HepG2 (cell line): ENCODE measurements around the gene TCF25. TPM values are rescaled to one million over a fixed set of nuclear protein-coding genes. Genes with fewer than 3 reads are reported as not detected.

Experiments
- DMAP1 ChIP-seq: IDR thresholded peaks from 2 replicates; pipeline ENCODE4 v1.6.1; 2016
- KDM1A ChIP-seq: IDR thresholded peaks from 2 replicates; pipeline ENCODE4 v1.6.1; 2016; ENCODE audit warnings: missing compliant biosample characterization
- KDM3A ChIP-seq: IDR thresholded peaks from 2 replicates; pipeline ENCODE4 v1.6.1; 2018; ENCODE audit warnings: low read depth, missing compliant biosample characterization
- MYNN ChIP-seq: sonication (generic); formaldehyde crosslinking; IDR thresholded peaks from 2 replicates; pipeline ENCODE4 v1.4.0; 2020; ENCODE audit warnings: mild to moderate bottlenecking, low read depth, missing genetic modification reagents
- PCBP2 ChIP-seq: fragments of 200-400 bp; formaldehyde crosslinking; optimal IDR thresholded peaks from 2 replicates; pipeline ENCODE3; 2018; ENCODE audit warnings: low read length, low read depth; ENCODE audit not compliant: poor library complexity, severe bottlenecking
- RAD51 ChIP-seq: fragments of 450-650 bp; IDR thresholded peaks from 2 replicates; pipeline ENCODE4 v1.6.1; 2016; ENCODE audit warnings: borderline replicate concordance
- RARA ChIP-seq: IDR thresholded peaks from 2 replicates; pipeline ENCODE4 v1.6.1; 2016; ENCODE audit warnings: missing genetic modification reagents, missing compliant biosample characterization
- RORA ChIP-seq: sonication (generic); formaldehyde crosslinking; IDR thresholded peaks from 2 replicates; pipeline ENCODE4 v1.5.0; 2020; ENCODE audit warnings: mild to moderate bottlenecking, missing genetic modification reagents, moderate library complexity
- SCMH1 ChIP-seq: sonication (generic); formaldehyde crosslinking; IDR thresholded peaks from 2 replicates; pipeline ENCODE4 v1.9.0; 2021; ENCODE audit warnings: missing genetic modification reagents, mild to moderate bottlenecking, borderline replicate concordance
- TAF15 ChIP-seq: fragments of 200-400 bp; formaldehyde crosslinking; IDR thresholded peaks from one replicate; pipeline ENCODE4 v1.6.1; 2018; ENCODE audit warnings: mild to moderate bottlenecking, low read depth, low read length; ENCODE audit not compliant: poor library complexity, severe bottlenecking
- ZNF660 ChIP-seq: sonication (generic); formaldehyde crosslinking; IDR thresholded peaks from 2 replicates; pipeline ENCODE4 v1.5.1; 2020; ENCODE audit warnings: mild to moderate bottlenecking, low read depth, missing genetic modification reagents, borderline replicate concordance
- polyA plus RNA-seq, 8 experiments: library from polyadenylated mRNA; depleted of rRNA in 3 of 8; stranded (reverse) in 7 of 8; unstranded in 1 of 8; fragments of >200 nt; fragmentation: Illumina TruSeq in 4 of 8; extraction: Trizol in 4 of 8; gene quantifications; 2 replicates each; pipeline versions ENCODE4 v1.2.1 to v1.2.3, GENCODE V29; 2011 to 2016; ENCODE audit warnings: low read depth in 4 of 8, missing spikeins in 1 of 8, mixed read lengths in 1 of 8; ENCODE audit not compliant: insufficient read depth in 1 of 8
- total RNA-seq, 5 experiments: library from RNA; depleted of rRNA; stranded (reverse); fragments of >200 nt; fragmentation: Illumina TruSeq; extraction: Trizol; gene quantifications; 2 replicates each; pipeline ENCODE4 v1.2.3, GENCODE V29; 2016; ENCODE audit warnings: low read depth in 1 of 5
- TF ChIP-seq, protein P1 (sequence below): sonication (generic); formaldehyde crosslinking; IDR thresholded peaks from one replicate; pipeline ENCODE4 v1.5.1; 2020; ENCODE audit warnings: mild to moderate bottlenecking, missing genetic modification reagents; ENCODE audit errors: not compliant biosample characterization
- TF ChIP-seq, protein P2 (sequence below): sonication (generic); formaldehyde crosslinking; IDR thresholded peaks from 2 replicates; pipeline ENCODE4 v1.4.0; 2020; ENCODE audit warnings: mild to moderate bottlenecking, low read depth, missing genetic modification reagents
- TF ChIP-seq, protein P3 (sequence below): sonication (generic); formaldehyde crosslinking; IDR thresholded peaks from 2 replicates; pipeline ENCODE4 v1.4.0; 2020; ENCODE audit warnings: mild to moderate bottlenecking, missing genetic modification reagents
- TF ChIP-seq, protein P4 (sequence below): IDR thresholded peaks from 2 replicates; pipeline ENCODE4 v1.6.1; 2016; ENCODE audit warnings: missing compliant biosample characterization, missing genetic modification reagents, borderline replicate concordance

Gene TCF25
- total and polyA plus RNA-seq, 2 of the 13 experiments (the other 11 are each of a cell fraction or from before 2014, with no cell fraction given), result 138 to 206 TPM

DNA sequence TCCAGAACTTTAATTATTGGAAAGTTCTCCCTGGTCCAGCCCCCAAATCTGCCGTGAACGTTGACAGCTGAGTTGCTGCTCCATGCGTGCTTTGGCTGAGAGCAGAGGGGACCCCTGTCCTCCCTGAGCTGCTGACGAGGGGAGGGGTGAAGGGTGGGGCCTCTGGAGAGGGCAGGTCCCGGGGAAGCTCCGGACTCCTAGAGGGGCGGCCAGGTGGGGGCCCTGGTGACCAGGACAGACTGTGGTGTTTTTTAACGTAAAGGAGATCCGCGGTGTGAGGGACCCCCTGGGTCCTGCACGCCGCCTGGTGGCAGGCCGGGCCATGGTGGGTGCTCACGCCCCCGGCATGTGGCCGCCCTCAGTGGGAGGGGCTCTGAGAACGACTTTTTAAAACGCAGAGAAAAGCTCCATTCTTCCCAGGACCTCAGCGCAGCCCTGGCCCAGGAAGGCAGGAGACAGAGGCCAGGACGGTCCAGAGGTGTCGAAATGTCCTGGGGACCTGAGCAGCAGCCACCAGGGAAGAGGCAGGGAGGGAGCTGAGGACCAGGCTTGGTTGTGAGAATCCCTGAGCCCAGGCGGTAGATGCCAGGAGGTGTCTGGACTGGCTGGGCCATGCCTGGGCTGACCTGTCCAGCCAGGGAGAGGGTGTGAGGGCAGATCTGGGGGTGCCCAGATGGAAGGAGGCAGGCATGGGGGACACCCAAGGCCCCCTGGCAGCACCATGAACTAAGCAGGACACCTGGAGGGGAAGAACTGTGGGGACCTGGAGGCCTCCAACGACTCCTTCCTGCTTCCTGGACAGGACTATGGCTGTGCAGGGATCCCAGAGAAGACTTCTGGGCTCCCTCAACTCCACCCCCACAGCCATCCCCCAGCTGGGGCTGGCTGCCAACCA, 45.3 kb downstream of the TCF25 start, which contains the start of gene MC1R (continued):
- TF ChIP-seq, protein P1, sequence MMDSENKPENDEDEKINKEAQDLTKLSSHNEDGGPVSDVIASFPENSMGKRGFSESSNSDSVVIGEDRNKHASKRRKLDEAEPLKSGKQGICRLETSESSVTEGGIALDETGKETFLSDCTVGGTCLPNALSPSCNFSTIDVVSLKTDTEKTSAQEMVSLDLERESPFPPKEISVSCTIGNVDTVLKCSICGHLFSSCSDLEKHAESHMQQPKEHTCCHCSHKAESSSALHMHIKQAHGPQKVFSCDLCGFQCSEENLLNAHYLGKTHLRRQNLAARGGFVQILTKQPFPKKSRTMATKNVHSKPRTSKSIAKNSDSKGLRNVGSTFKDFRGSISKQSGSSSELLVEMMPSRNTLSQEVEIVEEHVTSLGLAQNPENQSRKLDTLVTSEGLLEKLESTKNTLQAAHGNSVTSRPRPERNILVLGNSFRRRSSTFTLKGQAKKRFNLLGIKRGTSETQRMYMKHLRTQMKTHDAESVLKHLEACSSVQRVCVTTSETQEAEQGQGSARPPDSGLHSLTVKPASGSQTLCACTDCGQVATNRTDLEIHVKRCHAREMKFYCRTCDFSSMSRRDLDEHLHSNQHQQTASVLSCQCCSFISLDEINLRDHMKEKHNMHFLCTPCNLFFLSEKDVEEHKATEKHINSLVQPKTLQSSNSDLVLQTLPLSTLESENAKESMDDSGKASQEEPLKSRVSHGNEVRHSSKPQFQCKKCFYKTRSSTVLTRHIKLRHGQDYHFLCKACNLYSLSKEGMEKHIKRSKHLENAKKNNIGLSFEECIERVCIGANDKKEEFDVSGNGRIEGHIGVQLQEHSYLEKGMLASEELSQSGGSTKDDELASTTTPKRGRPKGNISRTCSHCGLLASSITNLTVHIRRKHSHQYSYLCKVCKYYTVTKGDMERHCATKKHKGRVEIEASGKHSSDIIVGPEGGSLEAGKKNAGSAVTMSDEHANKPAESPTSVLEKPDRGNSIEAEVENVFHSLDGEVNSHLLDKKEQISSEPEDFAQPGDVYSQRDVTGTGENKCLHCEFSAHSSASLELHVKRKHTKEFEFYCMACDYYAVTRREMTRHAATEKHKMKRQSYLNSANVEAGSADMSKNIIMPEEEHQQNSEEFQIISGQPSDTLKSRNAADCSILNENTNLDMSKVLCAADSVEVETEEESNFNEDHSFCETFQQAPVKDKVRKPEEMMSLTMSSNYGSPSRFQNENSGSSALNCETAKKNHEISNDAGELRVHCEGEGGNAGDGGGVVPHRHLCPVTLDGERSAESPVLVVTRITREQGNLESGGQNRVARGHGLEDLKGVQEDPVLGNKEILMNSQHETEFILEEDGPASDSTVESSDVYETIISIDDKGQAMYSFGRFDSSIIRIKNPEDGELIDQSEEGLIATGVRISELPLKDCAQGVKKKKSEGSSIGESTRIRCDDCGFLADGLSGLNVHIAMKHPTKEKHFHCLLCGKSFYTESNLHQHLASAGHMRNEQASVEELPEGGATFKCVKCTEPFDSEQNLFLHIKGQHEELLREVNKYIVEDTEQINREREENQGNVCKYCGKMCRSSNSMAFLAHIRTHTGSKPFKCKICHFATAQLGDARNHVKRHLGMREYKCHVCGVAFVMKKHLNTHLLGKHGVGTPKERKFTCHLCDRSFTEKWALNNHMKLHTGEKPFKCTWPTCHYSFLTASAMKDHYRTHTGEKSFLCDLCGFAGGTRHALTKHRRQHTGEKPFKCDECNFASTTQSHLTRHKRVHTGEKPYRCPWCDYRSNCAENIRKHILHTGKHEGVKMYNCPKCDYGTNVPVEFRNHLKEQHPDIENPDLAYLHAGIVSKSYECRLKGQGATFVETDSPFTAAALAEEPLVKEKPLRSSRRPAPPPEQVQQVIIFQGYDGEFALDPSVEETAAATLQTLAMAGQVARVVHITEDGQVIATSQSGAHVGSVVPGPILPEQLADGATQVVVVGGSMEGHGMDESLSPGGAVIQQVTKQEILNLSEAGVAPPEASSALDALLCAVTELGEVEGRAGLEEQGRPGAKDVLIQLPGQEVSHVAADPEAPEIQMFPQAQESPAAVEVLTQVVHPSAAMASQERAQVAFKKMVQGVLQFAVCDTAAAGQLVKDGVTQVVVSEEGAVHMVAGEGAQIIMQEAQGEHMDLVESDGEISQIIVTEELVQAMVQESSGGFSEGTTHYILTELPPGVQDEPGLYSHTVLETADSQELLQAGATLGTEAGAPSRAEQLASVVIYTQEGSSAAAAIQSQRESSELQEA (CRISPR knock-in tag), result no peak
- TF ChIP-seq, protein P2, sequence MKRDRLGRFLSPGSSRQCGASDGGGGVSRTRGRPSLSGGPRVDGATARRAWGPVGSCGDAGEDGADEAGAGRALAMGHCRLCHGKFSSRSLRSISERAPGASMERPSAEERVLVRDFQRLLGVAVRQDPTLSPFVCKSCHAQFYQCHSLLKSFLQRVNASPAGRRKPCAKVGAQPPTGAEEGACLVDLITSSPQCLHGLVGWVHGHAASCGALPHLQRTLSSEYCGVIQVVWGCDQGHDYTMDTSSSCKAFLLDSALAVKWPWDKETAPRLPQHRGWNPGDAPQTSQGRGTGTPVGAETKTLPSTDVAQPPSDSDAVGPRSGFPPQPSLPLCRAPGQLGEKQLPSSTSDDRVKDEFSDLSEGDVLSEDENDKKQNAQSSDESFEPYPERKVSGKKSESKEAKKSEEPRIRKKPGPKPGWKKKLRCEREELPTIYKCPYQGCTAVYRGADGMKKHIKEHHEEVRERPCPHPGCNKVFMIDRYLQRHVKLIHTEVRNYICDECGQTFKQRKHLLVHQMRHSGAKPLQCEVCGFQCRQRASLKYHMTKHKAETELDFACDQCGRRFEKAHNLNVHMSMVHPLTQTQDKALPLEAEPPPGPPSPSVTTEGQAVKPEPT (CRISPR knock-in tag), result no peak
- TF ChIP-seq ZNF660 (no peak), RORA (CRISPR knock-in tag) (no peak), RARA (peak; percentile 66), TAF15 (no peak), PCBP2 (no peak), KDM3A (CRISPR knock-in tag) (peak; percentile 67), MYNN (CRISPR knock-in tag) (no peak), KDM1A (CRISPR knock-in tag) (no peak), DMAP1 (CRISPR knock-in tag) (no peak), RAD51 (no peak), SCMH1 (no peak)
- TF ChIP-seq, protein P3, sequence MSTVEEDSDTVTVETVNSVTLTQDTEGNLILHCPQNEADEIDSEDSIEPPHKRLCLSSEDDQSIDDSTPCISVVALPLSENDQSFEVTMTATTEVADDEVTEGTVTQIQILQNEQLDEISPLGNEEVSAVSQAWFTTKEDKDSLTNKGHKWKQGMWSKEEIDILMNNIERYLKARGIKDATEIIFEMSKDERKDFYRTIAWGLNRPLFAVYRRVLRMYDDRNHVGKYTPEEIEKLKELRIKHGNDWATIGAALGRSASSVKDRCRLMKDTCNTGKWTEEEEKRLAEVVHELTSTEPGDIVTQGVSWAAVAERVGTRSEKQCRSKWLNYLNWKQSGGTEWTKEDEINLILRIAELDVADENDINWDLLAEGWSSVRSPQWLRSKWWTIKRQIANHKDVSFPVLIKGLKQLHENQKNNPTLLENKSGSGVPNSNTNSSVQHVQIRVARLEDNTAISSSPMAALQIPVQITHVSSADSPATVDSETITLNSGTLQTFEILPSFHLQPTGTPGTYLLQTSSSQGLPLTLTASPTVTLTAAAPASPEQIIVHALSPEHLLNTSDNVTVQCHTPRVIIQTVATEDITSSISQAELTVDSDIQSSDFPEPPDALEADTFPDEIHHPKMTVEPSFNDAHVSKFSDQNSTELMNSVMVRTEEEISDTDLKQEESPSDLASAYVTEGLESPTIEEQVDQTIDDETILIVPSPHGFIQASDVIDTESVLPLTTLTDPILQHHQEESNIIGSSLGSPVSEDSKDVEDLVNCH (CRISPR knock-in tag), result no peak
- TF ChIP-seq, protein P4, sequence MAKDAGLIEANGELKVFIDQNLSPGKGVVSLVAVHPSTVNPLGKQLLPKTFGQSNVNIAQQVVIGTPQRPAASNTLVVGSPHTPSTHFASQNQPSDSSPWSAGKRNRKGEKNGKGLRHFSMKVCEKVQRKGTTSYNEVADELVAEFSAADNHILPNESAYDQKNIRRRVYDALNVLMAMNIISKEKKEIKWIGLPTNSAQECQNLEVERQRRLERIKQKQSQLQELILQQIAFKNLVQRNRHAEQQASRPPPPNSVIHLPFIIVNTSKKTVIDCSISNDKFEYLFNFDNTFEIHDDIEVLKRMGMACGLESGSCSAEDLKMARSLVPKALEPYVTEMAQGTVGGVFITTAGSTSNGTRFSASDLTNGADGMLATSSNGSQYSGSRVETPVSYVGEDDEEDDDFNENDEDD (CRISPR knock-in tag), result peak; percentile 89
